ENCODE measurements around the gene RAD51B.
"Not testable (repeated sequence)": the region's sequence is repeated elsewhere in the genome, so short reads cannot be mapped to it uniquely, and the experiment has no call there.

The RAD51B gene

DNA sequence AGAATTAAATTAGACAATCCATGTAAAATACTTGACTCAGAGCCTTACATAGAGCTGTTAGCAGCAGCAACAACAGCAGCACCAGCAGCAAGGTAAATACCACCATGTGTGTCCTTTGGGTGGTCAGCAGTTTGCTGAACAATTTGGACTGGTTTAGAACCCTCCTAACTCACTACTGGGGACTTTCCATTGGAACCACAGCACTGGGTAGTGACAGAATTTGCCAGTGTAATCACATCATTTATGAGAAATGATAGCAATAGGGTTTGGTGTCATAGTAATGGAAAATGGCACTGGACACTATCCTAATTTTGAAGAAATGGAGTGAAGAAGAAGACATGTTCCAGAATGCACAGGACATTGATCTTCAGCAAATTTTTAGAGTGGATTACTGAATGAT, 392.8 kb downstream of the RAD51B start:
- no peak for DNase-seq (ENCODE audit: low read depth)

DNA sequence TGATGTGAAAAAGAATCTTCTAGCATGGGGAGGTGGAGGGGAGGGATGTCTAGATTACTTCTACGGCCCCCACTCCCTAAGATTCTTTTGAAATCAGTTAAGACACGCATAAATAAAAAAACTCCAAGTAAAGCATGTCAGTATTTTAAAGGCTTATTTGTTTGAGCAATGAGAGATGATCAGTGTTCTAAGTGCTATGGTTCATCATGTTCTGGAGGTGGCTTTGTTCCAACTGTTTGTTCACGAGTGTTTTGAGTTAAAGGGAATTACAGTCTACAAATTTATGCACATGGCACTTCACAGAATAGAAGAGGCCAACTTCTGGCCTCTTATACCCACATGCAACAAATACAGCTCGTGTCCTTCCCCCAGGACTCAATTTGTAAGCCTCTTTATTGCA, 394.9 kb downstream of the RAD51B start:
- no peak for DNase-seq (ENCODE audit: low read depth)

DNA sequence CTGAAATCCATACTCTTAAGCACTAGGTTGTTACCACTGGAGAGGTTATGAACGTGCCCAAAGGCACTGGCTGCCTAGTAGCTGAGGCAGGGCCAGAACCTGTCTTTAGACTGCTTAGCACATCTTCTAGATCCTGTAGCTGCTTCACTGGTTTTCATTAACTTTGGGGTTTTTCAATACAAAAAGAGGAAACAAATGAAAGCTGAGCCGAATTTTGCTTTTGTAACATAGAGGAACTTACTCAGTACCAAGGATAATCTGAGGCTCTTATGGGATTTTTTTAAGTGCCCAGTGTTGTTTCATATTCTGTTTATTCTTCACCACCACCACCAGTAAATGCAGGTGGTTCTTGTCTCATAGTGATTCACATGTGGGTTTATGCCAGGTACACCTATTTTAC, 396.1 kb downstream of the RAD51B start:
- DNase-seq (ENCODE audit: low read depth) = no peak

DNA sequence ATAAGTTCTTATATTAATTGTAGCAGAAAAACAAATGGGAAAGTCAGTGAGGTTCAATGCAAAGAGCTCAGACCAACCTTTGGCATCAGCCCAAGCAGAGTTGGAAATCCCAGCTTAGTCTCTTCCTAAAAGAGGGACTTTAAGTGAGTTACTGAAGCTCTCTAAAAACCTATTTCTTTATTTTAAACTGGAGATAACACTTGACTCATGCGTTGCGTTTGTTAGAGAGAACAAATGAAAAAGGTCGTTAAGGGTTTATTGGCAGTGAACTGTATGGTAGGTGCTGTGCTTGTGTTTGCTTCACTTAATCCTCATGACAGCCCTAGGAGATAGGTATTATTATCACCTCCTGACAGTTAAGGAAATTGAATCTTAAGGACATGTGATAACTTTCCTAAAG, 396.5 kb downstream of the RAD51B start:
- DNase-seq (ENCODE audit: low read depth) = no peak

DNA sequence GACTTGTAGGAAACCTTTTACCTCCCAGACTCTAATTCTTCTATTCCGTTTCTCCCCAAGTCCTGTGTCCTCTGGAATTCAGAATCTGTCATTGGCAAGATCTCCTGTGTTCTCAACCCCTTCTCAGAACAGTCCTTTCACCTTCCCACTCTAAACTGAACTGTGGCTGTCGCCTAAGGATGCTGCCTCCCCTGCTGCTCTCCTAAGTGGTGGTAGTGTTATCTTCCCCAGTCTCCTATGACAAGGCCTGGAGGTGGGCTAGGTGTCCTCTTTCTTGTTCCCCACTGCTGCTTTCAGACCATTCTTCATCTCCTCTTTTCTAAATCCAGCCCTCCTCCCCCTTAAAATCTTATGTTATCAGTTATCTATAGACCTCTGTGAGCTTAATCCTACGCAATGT, 397.4 kb downstream of the RAD51B start:
- no peak for DNase-seq (ENCODE audit: low read depth)

DNA sequence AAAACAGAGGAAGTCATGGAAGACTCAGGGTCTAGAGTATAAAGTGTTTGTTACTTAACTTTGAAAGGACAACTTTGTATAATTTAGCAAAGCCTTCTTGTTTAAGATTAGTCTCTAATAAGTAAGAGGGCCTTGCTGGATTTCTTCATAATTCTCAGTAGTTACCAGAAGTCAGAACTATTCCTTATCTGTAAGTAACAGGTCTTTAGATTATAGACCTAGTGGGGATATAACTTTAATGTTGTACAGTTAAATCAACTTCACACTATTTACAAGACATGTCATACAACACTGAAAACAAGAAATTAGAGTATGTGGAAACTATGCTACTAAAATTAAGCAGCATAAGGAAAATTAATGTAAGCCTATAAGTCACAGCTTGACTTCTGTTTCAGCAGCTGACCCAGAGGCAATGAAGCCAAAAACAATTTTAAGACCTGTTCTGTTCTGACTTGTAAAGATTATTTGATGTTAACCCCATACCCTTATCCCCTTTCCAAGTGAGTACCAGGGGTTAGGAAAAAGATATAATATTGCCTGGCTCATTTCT, 398.3 kb downstream of the RAD51B start:
- no peak for DNase-seq (ENCODE audit: low read depth)

DNA sequence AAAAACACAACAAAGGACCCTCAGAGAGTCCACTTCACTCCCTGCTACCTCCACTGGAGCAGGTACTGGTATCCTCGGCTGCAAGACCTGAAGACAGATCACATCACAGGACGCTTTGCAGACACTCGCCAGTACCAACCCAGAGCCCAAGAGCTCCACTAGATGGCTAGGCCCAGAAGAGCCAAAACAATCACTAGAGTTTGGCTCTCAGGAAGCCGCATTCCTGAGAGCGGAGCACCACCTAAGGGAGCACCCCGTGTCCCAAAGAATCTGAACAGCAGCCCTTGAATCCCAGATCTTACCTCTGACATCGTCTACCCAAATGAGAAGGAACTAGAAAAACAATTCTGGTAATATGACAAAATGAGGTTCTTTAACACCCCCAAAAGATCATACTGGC, 399.8 kb downstream of the RAD51B start:
- no peak for DNase-seq (ENCODE audit: low read depth)

DNA sequence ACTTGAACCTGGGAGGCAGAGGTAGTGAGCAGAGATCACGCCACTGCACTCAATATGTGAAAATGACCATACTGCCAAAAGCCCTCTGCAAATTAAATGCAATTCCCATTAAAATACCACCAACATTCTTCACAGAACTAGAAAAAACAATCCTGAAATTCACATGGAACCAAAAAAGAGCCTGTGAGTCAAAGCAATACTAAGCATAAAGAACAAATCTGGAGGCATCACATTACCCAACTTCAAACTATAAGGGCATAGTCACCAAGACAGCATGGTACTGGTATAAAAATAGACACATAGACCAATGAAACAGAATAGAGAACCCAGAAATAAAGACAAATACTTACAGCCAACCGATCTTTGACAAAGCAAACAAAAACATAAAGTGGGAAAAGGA, 401.5 kb downstream of the RAD51B start:
- not testable (repeated sequence) for DNase-seq (ENCODE audit: low read depth)

DNA sequence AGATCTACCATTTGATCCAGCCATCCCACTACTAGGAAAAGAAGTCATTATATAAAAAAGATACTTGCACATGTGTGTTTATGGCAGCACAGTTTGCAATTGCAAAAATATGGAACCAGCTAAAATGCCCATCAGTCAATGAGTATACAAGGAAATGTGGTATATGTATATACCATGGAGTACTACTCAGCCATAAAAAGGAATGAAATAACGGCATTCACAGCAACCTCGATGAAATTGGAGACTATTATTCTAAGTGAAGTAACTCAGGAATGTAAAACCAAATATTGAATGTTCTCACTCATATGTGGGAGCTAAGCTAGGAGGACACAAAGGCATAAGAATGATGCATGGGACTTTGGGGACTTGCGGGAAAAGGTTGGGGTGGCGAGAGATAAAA, 402.6 kb downstream of the RAD51B start:
- DNase-seq (ENCODE audit: low read depth) = no peak

DNA sequence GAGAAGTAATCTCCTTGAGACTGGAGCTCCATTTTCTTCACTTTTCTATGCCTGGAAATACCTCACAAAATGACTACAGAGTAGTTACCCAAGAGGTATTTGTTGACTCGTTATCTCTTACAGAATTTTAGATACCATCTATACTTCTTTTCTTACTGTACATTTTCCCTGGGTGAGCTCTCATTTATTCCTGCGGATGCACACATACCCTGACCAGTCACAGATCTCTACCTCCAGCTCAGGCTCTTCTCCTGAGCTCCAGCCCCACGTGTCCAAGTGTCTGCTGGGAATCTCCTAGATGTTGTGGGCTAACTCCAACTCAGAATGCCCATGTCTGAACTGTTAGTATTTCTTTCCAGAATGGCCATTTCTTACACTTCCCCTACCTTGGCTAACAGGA, 403.1 kb downstream of the RAD51B start:
- DNase-seq (ENCODE audit: low read depth) = no peak

DNA sequence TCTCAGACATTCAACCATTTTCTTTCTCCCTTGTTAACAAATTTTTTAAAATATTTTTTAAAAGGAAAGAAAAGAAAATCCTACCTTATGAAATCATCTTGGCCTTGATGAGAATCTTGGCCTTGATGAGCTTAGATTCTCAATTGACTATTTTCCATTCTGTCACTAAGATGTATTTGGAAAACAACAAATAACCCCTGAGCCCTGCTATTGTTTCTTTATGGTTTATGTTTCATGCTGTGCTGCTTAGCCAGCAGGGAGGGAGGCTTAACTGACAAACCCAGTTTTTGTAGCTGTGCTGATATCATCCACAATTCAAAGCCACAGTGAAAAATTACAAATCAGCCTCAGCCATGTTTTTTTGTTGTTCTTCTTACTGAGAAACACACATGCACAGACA, 404.1 kb downstream of the RAD51B start:
- DNase-seq (ENCODE audit: low read depth) = no peak

DNA sequence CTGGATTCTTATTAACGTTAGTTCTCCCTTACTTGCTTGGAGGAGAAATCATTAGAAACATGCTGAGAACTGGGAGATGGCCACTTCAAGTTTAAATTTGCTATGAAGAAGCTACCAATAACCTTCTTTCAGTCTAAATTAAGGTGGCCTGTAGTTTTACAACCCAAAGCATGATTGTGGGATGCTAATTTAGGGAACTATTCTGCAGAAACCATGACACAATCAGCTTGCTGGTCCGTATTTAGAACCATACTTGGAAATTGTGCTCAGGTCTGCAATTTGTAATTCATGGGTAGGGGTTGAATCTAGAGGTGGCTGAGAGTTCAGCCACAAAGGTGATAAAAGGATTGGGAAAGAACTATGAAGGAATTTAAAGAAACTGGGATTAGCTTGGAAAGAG, 405.7 kb downstream of the RAD51B start:
- no peak for DNase-seq (ENCODE audit: low read depth)

DNA sequence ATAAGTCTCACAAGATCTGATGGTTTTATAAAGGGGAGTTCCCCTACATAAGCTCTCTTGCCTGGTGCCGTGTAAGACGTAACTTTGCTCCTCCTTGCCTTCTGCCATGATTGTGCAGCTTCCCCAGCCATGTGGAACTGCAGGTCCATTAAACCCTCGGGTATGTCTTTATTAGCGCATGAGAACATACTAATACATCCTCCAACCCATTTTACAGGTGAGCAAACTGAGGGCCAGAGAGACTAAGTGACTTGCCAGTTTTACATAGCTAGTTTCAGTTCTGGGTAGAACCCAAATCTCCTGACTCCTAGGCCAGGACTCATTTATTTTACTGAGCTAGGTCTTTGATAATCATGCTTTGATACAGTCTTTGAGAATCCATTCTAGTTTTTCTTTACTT, 406.9 kb downstream of the RAD51B start:
- no peak for DNase-seq (ENCODE audit: low read depth)

DNA sequence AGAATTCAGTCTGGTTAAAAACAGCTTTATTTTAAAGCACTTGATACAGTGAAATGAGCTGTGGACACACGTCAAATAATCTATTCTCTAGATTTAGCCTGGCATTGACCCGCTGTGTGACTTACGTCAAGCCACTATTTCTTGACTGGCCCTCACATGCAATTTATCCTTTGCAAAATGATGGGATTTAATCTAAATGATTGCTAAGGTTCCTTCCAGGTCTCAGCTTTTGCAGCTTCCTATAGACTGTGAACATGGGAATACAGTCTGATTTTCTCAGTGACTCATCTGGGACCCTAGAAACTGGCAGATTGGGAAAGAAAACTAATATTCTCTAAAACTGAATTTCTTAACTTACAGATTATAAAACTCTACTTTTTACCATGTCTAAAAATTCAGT, 409.1 kb downstream of the RAD51B start:
- DNase-seq (ENCODE audit: low read depth) = no peak

DNA sequence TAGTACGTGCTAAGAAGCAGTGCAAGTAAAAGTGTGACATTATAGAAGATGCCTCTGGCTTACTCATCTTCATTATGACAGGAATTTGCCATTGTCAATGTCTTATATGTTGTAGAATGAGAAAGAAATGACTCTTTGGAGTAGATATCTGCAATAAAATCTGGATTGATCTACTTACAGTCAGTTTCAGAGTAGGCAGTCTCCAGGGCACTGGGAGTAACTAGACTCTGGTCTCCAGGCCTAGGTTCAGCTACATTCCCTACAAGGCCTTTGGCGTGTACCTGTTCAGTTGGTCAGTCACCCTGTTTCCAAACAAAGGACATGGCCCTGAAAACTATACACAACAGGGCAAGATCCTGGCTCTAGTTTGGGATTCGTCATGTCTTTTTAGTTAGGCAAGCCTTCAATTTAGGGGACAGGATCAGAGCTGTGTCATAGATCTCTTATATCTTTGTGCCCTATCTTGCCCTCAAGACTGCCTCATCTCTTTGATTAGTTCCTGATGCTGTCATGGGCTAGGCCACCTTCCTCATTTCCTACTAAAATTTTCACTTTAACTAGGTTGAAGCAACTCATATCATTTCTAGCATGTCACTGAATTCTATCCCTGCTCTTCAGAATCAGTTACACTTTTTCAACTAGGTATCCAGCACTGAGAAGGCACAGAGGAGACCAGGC, 410.0 kb downstream of the RAD51B start:
- no peak for DNase-seq (ENCODE audit: low read depth)

DNA sequence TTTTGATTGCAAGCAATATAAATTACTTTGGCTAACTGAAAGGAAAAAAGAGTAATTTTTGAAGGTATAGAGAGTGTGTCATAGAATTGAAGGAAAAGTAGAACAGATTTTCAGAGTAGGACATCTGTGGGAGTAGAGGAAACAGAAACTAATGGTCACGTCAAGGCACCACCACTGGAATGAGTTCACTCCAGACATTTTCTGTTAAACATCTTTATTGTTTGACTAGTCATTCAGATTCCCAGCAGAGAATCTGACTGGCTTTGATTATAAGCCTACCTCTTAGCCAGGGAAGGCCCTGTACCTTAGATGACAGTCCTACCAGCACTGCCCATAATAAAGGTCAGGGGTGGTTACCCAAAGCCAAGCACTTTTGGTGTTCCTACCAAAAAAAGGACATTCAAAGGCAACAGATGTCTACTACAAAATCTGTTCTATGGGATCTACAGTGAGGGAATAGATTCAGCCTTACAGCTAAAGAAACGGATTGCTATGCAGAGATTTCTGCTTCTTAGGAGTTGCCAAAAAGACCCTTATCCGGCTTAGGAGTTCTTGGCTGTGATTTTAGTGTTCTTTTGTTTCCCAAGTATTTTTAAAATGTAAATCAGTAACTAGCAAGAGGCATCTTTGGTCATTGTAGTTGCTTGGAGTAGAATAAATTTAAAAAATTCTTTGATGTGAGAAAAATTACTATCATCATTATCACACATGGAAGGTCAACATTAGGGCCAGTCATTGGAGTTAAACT, 410.8 kb downstream of the RAD51B start:
- no peak for DNase-seq (ENCODE audit: low read depth)

DNA sequence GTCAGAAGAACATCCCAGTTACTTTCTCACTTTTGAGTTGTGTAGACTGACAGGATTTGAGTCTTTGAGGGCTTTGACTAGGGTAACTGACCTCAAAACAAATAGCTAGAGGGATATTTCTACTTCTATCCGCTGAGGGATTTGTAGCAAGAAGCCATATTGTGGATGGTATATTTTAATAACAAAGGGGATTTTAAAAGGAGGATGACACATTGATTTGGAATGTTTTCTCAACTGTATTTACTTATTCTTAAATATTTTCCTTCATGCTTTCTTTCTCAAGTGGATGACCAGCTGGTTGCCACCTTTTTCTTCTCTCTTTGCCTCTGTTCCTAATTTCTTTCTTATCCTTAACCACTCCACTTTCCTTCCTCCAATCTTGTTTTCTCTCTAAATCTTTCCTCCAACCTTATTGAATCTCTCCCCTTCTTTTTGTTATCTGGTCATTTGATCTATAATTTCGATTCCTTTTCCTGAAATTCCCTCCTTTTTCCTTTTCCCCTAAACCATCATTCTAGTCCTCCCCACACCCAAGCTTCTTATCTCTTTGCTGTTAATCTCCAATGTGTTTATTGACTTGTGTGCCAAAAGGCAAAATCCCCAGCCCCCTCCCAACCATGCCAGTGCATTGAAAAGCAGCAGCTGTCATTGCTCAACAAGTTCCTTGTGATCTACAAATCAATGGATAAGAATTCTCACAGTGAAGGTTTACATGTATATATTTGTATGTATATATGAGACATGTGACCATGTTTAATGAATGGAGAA, 411.6 kb downstream of the RAD51B start:
- no peak for DNase-seq (ENCODE audit: low read depth)

DNA sequence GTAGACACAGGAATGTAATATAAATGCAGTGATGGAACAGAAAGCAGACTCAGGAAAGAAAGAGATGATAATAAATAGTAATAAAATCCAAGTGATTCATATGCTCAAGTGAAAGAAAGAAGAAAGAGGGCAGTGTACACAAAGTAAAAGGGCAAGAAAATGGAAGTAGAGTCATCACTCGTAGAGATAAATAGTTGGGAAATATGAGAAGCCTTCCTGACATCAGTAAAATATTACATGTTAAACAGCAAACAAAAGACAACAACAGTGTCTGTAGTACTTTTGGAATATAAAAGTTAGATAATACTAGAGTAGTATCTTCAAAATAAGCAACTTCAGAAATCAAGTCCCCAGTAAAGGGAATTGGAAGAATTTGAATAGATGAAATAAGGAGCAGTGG, 412.3 kb downstream of the RAD51B start:
- no peak for DNase-seq (ENCODE audit: low read depth)

DNA sequence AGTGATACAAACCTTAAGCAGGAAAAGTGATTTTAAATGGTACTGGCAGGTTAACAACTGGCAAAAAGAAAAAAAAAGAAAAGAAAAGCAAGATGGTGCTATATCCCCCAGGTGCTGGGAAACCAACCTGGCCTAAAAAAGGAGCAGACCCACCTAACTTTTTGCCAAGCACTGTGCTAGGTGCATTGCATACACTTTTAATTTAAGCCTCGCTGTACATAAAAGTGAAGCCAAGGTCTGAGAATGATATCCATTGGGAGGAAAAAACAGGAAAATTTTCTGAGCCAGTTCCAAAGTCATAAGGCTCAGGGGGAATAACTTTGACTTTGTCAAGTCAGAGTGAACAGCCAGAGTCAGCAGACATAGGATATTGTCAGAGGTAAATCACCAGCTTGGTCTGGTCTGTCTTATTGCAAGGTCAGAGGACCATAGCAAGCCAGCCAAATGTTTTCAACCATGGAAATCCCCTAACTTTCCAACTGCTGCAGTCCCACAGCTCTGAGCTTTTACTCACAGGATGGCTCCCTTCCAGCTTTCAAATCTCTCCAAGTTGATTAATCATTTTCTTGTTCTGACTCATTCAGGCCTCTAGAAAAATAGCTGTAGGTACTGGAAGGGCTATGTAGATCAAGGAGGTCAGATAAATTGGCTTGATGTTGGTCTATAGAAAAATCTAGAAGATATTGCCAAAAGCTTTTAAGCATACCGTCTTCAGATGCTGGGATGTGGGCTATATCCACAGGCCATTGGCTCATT, 412.9 kb downstream of the RAD51B start:
- DNase-seq (ENCODE audit: low read depth) = peak; percentile 94

DNA sequence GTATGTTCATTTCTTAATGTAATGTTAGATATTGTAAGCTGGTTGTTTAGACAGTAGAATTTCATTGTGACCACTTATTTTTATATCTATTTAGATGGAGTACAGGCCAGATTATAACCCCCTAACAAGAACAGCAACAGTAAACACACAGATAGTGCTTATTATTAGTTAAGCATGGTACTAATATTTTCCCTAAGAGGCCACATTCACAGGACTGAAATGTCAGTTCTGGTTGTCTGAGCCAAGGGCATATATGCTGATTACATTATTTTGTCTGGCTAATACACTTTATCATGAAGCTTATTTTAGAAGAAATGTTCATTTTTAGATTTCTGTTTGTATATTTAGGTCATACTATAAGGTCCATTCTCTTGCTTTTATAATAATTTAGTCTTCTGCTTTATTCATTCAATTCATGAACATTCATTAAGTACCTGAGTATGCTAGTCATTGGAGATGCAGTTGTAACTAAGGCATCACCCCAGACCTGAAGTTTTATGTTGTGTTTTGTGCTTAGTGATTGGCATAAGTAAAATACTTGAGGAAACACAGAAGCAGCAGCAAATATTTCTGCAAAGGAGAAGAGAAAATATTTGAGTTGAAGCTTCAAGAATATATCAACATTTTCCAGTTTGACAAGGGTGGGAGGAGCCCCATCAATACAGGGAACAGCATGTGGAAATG, 413.7 kb downstream of the RAD51B start:
- no peak for DNase-seq (ENCODE audit: low read depth)

DNA sequence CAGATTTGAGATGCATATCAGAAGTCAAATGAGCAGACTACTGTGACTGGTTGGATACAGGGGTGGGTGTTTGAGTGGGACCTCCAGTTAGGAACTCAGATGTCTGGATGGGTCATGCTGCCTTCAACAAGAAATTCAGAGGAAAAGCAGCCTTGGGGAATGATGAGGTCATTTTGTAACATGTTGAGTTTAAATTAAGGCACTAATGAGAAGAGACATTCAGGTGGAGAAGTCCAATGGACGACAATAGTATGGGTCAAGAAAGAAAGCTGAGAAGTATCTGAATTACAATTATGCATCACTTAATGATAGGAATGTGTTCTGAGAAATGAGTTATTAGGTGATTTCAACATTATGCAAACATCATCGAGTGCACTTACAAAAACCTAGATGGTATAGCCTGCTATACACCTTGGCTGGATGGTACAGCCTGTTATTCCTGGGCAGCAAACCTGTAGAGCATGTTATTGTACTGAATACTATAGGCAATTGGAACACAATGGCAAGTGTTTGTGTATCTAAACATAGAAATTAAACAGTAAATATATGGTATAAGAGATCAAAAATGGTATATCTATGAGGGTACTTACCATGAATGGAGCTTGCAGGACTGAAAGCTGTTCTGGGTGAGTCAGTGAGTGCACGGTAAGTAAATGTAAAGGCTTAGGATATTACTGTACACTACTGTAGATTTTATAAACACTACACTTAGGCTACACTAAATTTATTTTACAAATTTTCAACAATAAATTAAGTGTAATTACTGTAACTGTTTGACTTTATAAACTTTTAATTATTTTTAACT, 414.7 kb downstream of the RAD51B start:
- no peak for DNase-seq (ENCODE audit: low read depth)
